NCI-H774 (cell line): ENCODE measurements around the gene FOXI1.

ENCODE experiments used
- DNase-seq: peaks from one replicate; lab custom pipeline; 2025; lab: John Stamatoyannopoulos, UW

FOXI1 gene

GRCh38 chr5:170105642-170106611 lies at the start of gene FOXI1:
Gene FOXI1 (plus strand): TSS chr5:170105897. CDS start chr5:170105958, 61 bp downstream.
- peak; percentile 22 for DNase-seq

GRCh38 chr5:170056561-170057267 lies 49.0 kb upstream of the FOXI1 start:
- DNase-seq = no peak

- DNase-seq = no peak
Observed at GRCh38 chr5:170057311-170057710, 48.4 kb upstream of the FOXI1 start.

GRCh38 chr5:170059221-170059620 lies 46.5 kb upstream of the FOXI1 start:
- no peak for DNase-seq

GRCh38 chr5:170067152-170067551 lies 38.5 kb upstream of the FOXI1 start:
- no peak for DNase-seq

- no peak for DNase-seq
Observed at GRCh38 chr5:170067574-170068170, 38.0 kb upstream of the FOXI1 start.

GRCh38 chr5:170069512-170069911 lies 36.2 kb upstream of the FOXI1 start:
- no peak for DNase-seq

GRCh38 chr5:170070556-170071412 lies 34.9 kb upstream of the FOXI1 start:
- DNase-seq = no peak

GRCh38 chr5:170071748-170072147 lies 33.9 kb upstream of the FOXI1 start:
- DNase-seq = no peak

GRCh38 chr5:170075696-170076095 lies 30.0 kb upstream of the FOXI1 start:
- DNase-seq = no peak

- DNase-seq = no peak
Observed at GRCh38 chr5:170076211-170076610, 29.5 kb upstream of the FOXI1 start.

GRCh38 chr5:170076739-170077138 lies 29.0 kb upstream of the FOXI1 start:
- DNase-seq = no peak

GRCh38 chr5:170077526-170077925 lies 28.2 kb upstream of the FOXI1 start:
- DNase-seq = no peak

- DNase-seq = no peak
Observed at GRCh38 chr5:170078458-170078857, 27.2 kb upstream of the FOXI1 start.

- no peak for DNase-seq
Observed at GRCh38 chr5:170078931-170079330, 26.8 kb upstream of the FOXI1 start.

GRCh38 chr5:170080217-170080616 lies 25.5 kb upstream of the FOXI1 start:
- no peak for DNase-seq

GRCh38 chr5:170080786-170081445 lies 24.8 kb upstream of the FOXI1 start:
- DNase-seq = no peak

GRCh38 chr5:170081616-170082015 lies 24.1 kb upstream of the FOXI1 start:
- DNase-seq = no peak

- no peak for DNase-seq
Observed at GRCh38 chr5:170082701-170083100, 23.0 kb upstream of the FOXI1 start.

- DNase-seq = no peak
Observed at GRCh38 chr5:170087168-170087817, 18.4 kb upstream of the FOXI1 start.
